HepG2 (cell line): ENCODE results near the gene LPCAT4. TPM values are rescaled to one million over a fixed set of nuclear protein-coding genes. Genes with fewer than 3 reads are reported as not detected.

Experiments
- CCDC6 ChIP-seq: sonication (generic); formaldehyde crosslinking; IDR thresholded peaks from 2 replicates; pipeline ENCODE4 v1.8.1; 2022; ENCODE audit warnings: mild to moderate bottlenecking, missing genetic modification reagents, moderate library complexity
- CSRNP1 ChIP-seq: sonication (generic); formaldehyde crosslinking; IDR thresholded peaks from 2 replicates; pipeline ENCODE4 v1.8.1; 2023; ENCODE audit warnings: mild to moderate bottlenecking, missing genetic modification reagents
- ELK4 ChIP-seq: sonication (generic); formaldehyde crosslinking; IDR thresholded peaks from 2 replicates; pipeline ENCODE4 v1.9.0; 2021; ENCODE audit warnings: missing genetic modification reagents, borderline replicate concordance
- HOXA3 ChIP-seq: sonication (generic); formaldehyde crosslinking; IDR thresholded peaks from 2 replicates; pipeline ENCODE4 v1.5.0; 2020; ENCODE audit warnings: missing genetic modification reagents
- PAXIP1 ChIP-seq: sonication (generic); formaldehyde crosslinking; conservative IDR thresholded peaks from 2 replicates; pipeline ENCODE4 v1.4.0; 2020; ENCODE audit warnings: mild to moderate bottlenecking, missing genetic modification reagents, moderate library complexity
- RARG ChIP-seq: sonication (generic); formaldehyde crosslinking; IDR thresholded peaks from 2 replicates; pipeline ENCODE4 v1.4.0; 2020; ENCODE audit warnings: low read depth, mild to moderate bottlenecking, missing genetic modification reagents
- RFX5 ChIP-seq: IDR thresholded peaks from 2 replicates; pipeline ENCODE4 v1.6.1; 2011; ENCODE audit warnings: low read depth, low read length, improper control_type of control experiment
- TCF7L2 ChIP-seq: IDR thresholded peaks from 2 replicates; pipeline ENCODE4 v1.6.1; 2011; ENCODE audit warnings: mild to moderate bottlenecking, low read depth, low read length, moderate library complexity
- ZBTB42 ChIP-seq: sonication (generic); formaldehyde crosslinking; IDR thresholded peaks from 2 replicates; pipeline ENCODE4 v1.5.0; 2020; ENCODE audit warnings: mild to moderate bottlenecking, missing genetic modification reagents
- ZNF432 ChIP-seq: sonication (generic); formaldehyde crosslinking; IDR thresholded peaks from 2 replicates; pipeline ENCODE4 v1.5.0; 2020; ENCODE audit warnings: missing genetic modification reagents, mild to moderate bottlenecking, borderline replicate concordance
- ZNF646 ChIP-seq: sonication (generic); formaldehyde crosslinking; IDR thresholded peaks from 2 replicates; pipeline ENCODE4 v1.9.0; 2021; ENCODE audit warnings: mild to moderate bottlenecking, missing genetic modification reagents
- ZNF782 ChIP-seq: sonication (generic); formaldehyde crosslinking; IDR thresholded peaks from 2 replicates; pipeline ENCODE4 v1.4.0; 2020; ENCODE audit warnings: missing genetic modification reagents, mild to moderate bottlenecking, borderline replicate concordance
- polyA plus RNA-seq, 8 experiments: library from polyadenylated mRNA; depleted of rRNA in 3 of 8; stranded (reverse) in 7 of 8; unstranded in 1 of 8; fragments of >200 nt; fragmentation: Illumina TruSeq in 4 of 8; extraction: Trizol in 4 of 8; gene quantifications; 2 replicates each; pipeline versions ENCODE4 v1.2.1 to v1.2.3, GENCODE V29; 2011 to 2016; ENCODE audit warnings: low read depth in 4 of 8, missing spikeins in 1 of 8, mixed read lengths in 1 of 8; ENCODE audit not compliant: insufficient read depth in 1 of 8
- total RNA-seq, 5 experiments: library from RNA; depleted of rRNA; stranded (reverse); fragments of >200 nt; fragmentation: Illumina TruSeq; extraction: Trizol; gene quantifications; 2 replicates each; pipeline ENCODE4 v1.2.3, GENCODE V29; 2016; ENCODE audit warnings: low read depth in 1 of 5

Gene LPCAT4
- total and polyA plus RNA-seq, 2 of the 13 experiments (the other 11 are each of a cell fraction or from before 2014, with no cell fraction given): 8.1 to 57.1 TPM

GRCh38 chr15:34342737-34343575 lies 24.0 kb downstream of the LPCAT4 start, which contains the start of the genes NOP10 and NUTM1 (continued):
- peak; percentile 75; the same call in 1 of the 2 replicates for TF ChIP-seq CSRNP1 (CRISPR knock-in tag)
- no peak for TF ChIP-seq ZBTB42 (CRISPR knock-in tag)
- peak; percentile 71; the same call in 1 of the 2 replicates for TF ChIP-seq CCDC6 (CRISPR knock-in tag)
- TF ChIP-seq ELK4 (CRISPR knock-in tag): no peak
- no peak for TF ChIP-seq RARG (CRISPR knock-in tag)
- TF ChIP-seq RFX5: no peak
- TF ChIP-seq HOXA3 (CRISPR knock-in tag): peak; percentile 90
- no peak for TF ChIP-seq PAXIP1 (CRISPR knock-in tag)
- TF ChIP-seq ZNF646 (CRISPR knock-in tag): no peak
- TF ChIP-seq TCF7L2: no peak
- no peak for TF ChIP-seq ZNF432 (CRISPR knock-in tag)
- TF ChIP-seq ZNF782: no peak; the same call in 1 of the 2 replicates
